Lower leg skin (tissue), 4 donors: ENCODE results near the gene NFKBIB. TPM values are rescaled to one million over a fixed set of nuclear protein-coding genes. Genes with fewer than 3 reads are reported as not detected.

ENCODE experiments used
- DNase-seq, 2 donors: peaks; one replicate each; pipeline ENCODE4 v3.0.0-alpha.2; 2019; ENCODE audit warnings: low spot score in 2 of 2
- H3K4me3 ChIP-seq: fragments of 200-600 bp; sonication (generic); 2 replicates; pipeline ENCODE4 v1.5.1; 2017; ENCODE audit warnings: mild to moderate bottlenecking, low read depth; ENCODE audit not compliant: poor library complexity, severe bottlenecking
- CTCF ChIP-seq, 3 donors: fragments of 450-650 bp; IDR thresholded peaks; one replicate each; pipeline ENCODE4 v1.5.1; 2016; ENCODE audit warnings: antibody characterized with exemption in 3 of 3, mild to moderate bottlenecking in 3 of 3, moderate library complexity in 2 of 3
- POLR2A ChIP-seq, 2 donors: fragments of 450-650 bp; IDR thresholded peaks; one replicate each; pipeline ENCODE4 v1.6.1; 2016 to 2017; ENCODE audit warnings: antibody characterized with exemption in 2 of 2, mild to moderate bottlenecking in 1 of 2, moderate library complexity in 1 of 2
- whole genome bisulfite sequencing, 2 donors: methylation state at CpG; one replicate each; pipeline ENCODE4 v1.1.5; 2018; 5-methylcytosine and 5-hydroxymethylcytosine counted together
- intact Hi-C: fragments of 100-400 bp; cut with DNase I; formaldehyde crosslinking; loops from one replicate; pipeline ENCODE4 v1.15.0; 2023; ENCODE audit warnings: low total_unique reads
- total RNA-seq, 4 donors: library from RNA; depleted of rRNA; stranded (reverse); fragments of >200 nt; gene quantifications; one replicate each; pipeline ENCODE4 v1.1.0, GENCODE V29; 2016

The NFKBIB gene, protein sequence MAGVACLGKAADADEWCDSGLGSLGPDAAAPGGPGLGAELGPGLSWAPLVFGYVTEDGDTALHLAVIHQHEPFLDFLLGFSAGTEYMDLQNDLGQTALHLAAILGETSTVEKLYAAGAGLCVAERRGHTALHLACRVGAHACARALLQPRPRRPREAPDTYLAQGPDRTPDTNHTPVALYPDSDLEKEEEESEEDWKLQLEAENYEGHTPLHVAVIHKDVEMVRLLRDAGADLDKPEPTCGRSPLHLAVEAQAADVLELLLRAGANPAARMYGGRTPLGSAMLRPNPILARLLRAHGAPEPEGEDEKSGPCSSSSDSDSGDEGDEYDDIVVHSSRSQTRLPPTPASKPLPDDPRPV
- 10 to 100 TPM; 26.9 to 51.2 (median 31.5) TPM for total RNA-seq

- H3K4me3 ChIP-seq: peak within 1 kb of the TSS; percentile 62
- TF ChIP-seq POLR2A (IDR thresholded peaks at IDR 0.05) (peak in 1 of 2 donors; percentile 52), CTCF (IDR thresholded peaks at IDR 0.05) (no peak)
- intact Hi-C loops: loop anchor here (5.0 kb wide), 1 partner anchor 923 kb away; no protein-coding TSS in a partner anchor
- DNase-seq: peak; percentile 100
- 0% methylated on average over 35 to 47 of the region's 64 CpGs for WGBS, 2 donors
Measured at GRCh38 chr19:38899447-38900201, at the start of gene NFKBIB, which contains the start of gene SIRT2. NFKBIB (plus strand) TSS chr19:38899969; CDS start chr19:38900033, 64 bp downstream. SIRT2 (minus strand) TSS chr19:38899618; CDS start chr19:38899521, 97 bp downstream.

DNA sequence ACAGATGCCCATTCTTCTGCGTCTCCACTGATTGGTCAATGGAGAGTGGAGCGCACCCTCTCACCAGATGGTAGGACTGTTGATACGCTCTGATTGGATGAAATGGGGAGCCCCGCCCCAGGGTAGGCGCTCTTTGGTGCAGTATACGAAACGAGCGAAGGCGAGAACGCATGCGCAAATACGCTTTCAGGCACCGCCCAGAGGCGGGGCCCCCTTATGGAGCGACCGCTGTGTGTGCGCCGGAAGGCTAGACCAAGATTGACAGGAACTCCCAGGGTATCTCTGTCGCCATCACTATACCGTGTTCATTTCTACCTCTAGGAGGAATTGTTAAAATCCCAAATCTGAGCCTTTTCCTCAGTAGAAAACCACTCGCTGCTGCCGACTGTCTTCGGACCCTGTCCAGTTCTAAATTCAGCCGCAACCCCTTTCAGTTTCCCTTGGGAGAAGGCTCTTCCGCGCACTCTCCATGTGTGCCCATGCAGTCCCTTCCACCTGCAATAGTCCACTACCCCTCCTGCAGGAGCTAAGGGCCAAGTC, 49.3 kb upstream of the NFKBIB start:
- intact Hi-C loops: no loop called here
- H3K4me3 ChIP-seq: peak overlapping the region; percentile 48
- DNase-seq: no peak
- TF ChIP-seq POLR2A (IDR thresholded peaks at IDR 0.05): peak in 1 of 2 donors; percentile 67
- no peak for TF ChIP-seq CTCF (IDR thresholded peaks at IDR 0.05)
- 0 to 1% methylated on average over 26 of the region's 26 CpGs for WGBS, 2 donors

GRCh38 chr19:38850976-38851621, 48.7 kb upstream of the NFKBIB start:
- peak in 1 of 2 donors; percentile 91 for DNase-seq
- TF ChIP-seq POLR2A (IDR thresholded peaks at IDR 0.05): no peak
- no peak for TF ChIP-seq CTCF (IDR thresholded peaks at IDR 0.05)
- peak overlapping the region; percentile 48 for H3K4me3 ChIP-seq
- intact Hi-C loops: no loop called here
- WGBS, 2 donors: 0 to 1% methylated on average over 38 to 40 of the region's 40 CpGs

DNA sequence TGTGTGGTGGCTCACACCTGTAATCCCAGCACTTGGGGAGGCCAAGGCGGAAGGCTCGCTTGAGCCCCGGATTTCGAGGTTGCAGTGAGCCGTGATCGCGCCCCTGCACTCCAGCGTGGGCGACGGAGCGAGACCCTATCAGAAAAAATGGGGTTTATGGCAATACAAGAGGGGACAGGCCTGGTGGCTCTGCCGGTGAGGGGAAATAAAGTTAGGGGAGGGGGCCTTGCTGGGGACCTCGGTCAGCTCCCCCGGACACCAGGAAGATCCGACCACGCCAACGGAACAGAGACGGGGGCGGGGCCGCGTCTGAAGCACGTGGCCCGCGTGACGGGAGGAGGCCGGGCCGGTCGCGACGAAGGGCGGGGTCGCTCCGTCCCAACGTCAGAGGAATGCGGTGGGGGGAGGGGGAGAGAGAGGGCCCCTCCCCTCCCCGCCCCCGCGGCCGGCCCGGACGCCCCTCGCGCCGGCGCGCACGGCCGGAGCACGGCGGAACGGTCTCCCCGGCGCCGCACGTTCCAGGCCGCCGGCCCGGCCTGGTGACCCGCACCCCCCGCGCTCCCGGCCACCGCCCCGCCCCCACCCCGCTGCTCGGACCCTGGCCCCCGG, 48.0 kb upstream of the NFKBIB start:
- peak; percentile 92 to 99 for DNase-seq
- TF ChIP-seq CTCF (IDR thresholded peaks at IDR 0.05): no peak
- peak in 1 of 2 donors; percentile 61 for TF ChIP-seq POLR2A (IDR thresholded peaks at IDR 0.05)
- H3K4me3 ChIP-seq: peak overlapping the region; percentile 91
- intact Hi-C loops: no loop called here
- 0% methylated on average over 39 to 53 of the region's 67 CpGs for WGBS, 2 donors
